ENCODE results near the gene CHIT1.
"Not testable (repeated sequence)": the region's sequence is repeated elsewhere in the genome, so short reads cannot be mapped to it uniquely, and the experiment has no call there.

The CHIT1 gene

GRCh38 chr1:203229471-203230135, at the start of gene CHIT1:
Gene CHIT1, minus strand, starts transcription at chr1:203229673. Its CDS starts 37 bp downstream, at chr1:203229636.
- no peak for DNase-seq

GRCh38 chr1:203278885-203279406, 49.5 kb upstream of the CHIT1 start:
- no peak for DNase-seq

- DNase-seq: peak; percentile 89
Observed at GRCh38 chr1:203278082-203278884, 48.8 kb upstream of the CHIT1 start.

- peak; percentile 14 for DNase-seq
Observed at GRCh38 chr1:203276916-203277545, 47.6 kb upstream of the CHIT1 start.

GRCh38 chr1:203276408-203276807, 46.9 kb upstream of the CHIT1 start:
- DNase-seq: no peak

GRCh38 chr1:203275656-203276272, 46.3 kb upstream of the CHIT1 start:
- no peak for DNase-seq

- peak; percentile 86 for DNase-seq
Observed at GRCh38 chr1:203274603-203275381, 45.3 kb upstream of the CHIT1 start.

GRCh38 chr1:203273869-203274602, 44.6 kb upstream of the CHIT1 start:
- peak; percentile 41 for DNase-seq

GRCh38 chr1:203273206-203273868, 43.9 kb upstream of the CHIT1 start:
- DNase-seq: peak; percentile 88

GRCh38 chr1:203272633-203273205, 43.2 kb upstream of the CHIT1 start:
- no peak for DNase-seq

- DNase-seq: no peak
Observed at GRCh38 chr1:203271962-203272632, 42.6 kb upstream of the CHIT1 start.

- DNase-seq: peak; percentile 57
Observed at GRCh38 chr1:203271018-203271743, 41.7 kb upstream of the CHIT1 start.

GRCh38 chr1:203270448-203270847, 41.0 kb upstream of the CHIT1 start:
- DNase-seq: no peak

- DNase-seq: no peak
Observed at GRCh38 chr1:203269654-203270020, 40.2 kb upstream of the CHIT1 start.

- peak; percentile 74 for DNase-seq
Observed at GRCh38 chr1:203268901-203269653, 39.6 kb upstream of the CHIT1 start.

- no peak for DNase-seq
Observed at GRCh38 chr1:203267912-203268311, 38.4 kb upstream of the CHIT1 start.

- peak; percentile 92 for DNase-seq
Observed at GRCh38 chr1:203267347-203267846, 37.9 kb upstream of the CHIT1 start.

GRCh38 chr1:203266140-203266539, 36.7 kb upstream of the CHIT1 start:
- DNase-seq: not testable (repeated sequence)

Measured in midbrain (tissue), 1 donor.